NCI-H226 (cell line): Measurements from ENCODE around the gene ZDHHC16.

Source experiments
- DNase-seq: peaks from one replicate; pipeline ENCODE4 v3.0.0-alpha.2; 2015

Gene ZDHHC16

GRCh38 chr10:97482381-97482780 is 36.4 kb downstream of the ZDHHC16 start:
- no peak for DNase-seq

DNA sequence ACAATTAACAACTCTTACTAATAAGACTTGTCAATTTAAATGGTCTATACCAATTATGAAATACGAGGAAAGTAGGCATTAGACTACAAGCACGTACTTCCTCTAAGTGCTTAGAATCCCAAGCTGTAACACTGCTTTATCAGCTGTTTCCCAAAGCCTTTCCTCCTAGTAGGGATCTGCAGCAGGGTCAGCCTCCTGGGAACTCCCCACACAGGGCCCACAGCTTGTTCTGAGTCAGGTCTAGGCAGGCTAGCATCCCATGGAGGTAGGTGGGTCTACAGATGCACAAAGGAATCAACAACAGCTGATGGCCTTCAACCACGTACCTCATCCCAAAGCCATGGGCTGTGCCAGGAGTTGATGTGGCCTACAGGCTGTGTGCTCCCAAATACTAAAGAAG is 37.5 kb downstream of the ZDHHC16 start:
- no peak for DNase-seq

DNA sequence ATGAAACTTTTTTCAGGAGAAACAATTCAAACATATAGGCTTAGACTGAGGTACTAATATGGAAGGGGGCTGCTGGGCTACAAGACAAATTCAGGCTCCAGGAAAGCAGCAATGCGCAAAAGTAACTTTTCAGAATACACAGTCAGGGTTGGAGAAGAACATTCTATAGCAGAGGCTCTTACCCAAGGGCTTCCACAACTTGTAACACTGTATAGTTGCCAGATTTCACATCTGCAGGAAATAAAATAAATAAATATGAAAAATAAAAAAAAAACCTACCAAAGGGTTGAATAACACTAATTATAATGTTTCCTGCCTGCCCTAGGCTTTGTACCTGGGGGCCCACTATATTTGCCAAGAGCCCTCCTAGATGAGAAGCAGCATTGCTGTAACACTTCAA is 37.9 kb downstream of the ZDHHC16 start:
- no peak for DNase-seq

- DNase-seq, result no peak
Measured at GRCh38 chr10:97485647-97486281, 39.8 kb downstream of the ZDHHC16 start.

- no peak for DNase-seq
Measured at GRCh38 chr10:97490592-97490991, 44.6 kb downstream of the ZDHHC16 start.

DNA sequence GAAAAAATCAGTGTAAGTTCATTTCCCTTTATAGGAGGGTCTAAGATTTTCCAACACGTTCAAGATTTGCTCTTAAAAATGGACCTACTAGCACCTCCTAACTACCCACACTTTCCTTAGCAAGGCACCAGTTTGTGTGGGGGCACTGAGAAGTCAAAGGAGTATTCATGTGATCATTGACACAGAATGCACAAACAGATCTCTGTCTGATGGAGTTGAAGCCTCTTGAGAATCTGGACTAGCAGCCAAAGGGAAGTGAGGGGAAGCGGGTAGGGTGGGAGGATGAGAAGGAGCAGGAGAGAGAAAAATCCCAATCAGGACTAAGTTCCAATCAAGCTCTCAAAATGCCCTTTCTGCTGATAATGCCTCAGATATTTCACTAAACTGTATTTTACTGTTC is 48.2 kb downstream of the ZDHHC16 start:
- DNase-seq, result no peak

- no peak for DNase-seq
Measured at GRCh38 chr10:97494863-97495506, 49.0 kb downstream of the ZDHHC16 start.

GRCh38 chr10:97497572-97498075 is 51.6 kb downstream of the ZDHHC16 start:
- DNase-seq, result peak; percentile 90

DNA sequence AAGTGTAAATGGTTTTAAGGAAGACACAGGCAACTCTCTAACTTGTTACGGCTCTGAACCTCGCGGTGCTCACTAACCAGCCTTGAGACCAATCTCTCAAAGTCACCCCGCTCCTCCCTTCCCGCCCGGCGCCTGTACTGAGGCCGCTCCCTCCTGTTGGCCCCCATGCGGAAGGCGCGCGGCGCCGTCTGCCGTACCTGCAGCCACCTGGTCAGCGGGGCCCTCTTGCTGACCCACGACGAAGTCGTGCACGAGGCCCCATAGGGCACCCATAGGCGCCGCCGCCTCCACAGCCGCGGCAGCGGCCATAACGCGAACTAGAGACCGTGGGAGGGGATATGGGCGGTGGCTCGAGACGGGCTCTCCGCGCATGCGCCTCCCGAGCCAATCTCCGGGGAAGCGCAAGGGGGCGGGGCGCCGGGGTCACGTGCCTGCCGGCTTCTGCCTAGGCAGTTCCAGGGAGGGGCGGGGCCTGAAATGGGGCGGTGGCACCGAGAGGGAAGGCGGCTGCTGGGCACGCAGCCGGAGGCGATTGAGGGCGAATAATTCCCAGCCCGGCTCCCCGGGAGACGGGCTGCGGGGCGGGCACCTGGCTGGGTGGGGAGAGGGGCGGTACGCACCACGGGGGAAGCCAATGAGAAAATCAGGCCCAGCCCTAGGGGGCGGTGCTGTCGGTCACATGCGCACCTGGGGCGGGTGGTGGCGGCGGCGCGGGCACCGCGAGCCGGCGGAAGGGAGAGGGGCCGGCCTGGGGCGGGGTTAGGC is 52.3 kb downstream of the ZDHHC16 start, which contains the start of gene MMS19:
TSS of gene MMS19 (minus strand) at position 347 of the 765 bp plus-strand sequence. CDS start at position 309, 38 bp downstream.
- peak; percentile 95 for DNase-seq

- peak; percentile 41 for DNase-seq
Measured at GRCh38 chr10:97498841-97499560, 53.0 kb downstream of the ZDHHC16 start, which contains the start of gene UBTD1. Gene UBTD1, plus strand, starts transcription at chr10:97498924. Its CDS starts 280 bp downstream, at chr10:97499204.

DNA sequence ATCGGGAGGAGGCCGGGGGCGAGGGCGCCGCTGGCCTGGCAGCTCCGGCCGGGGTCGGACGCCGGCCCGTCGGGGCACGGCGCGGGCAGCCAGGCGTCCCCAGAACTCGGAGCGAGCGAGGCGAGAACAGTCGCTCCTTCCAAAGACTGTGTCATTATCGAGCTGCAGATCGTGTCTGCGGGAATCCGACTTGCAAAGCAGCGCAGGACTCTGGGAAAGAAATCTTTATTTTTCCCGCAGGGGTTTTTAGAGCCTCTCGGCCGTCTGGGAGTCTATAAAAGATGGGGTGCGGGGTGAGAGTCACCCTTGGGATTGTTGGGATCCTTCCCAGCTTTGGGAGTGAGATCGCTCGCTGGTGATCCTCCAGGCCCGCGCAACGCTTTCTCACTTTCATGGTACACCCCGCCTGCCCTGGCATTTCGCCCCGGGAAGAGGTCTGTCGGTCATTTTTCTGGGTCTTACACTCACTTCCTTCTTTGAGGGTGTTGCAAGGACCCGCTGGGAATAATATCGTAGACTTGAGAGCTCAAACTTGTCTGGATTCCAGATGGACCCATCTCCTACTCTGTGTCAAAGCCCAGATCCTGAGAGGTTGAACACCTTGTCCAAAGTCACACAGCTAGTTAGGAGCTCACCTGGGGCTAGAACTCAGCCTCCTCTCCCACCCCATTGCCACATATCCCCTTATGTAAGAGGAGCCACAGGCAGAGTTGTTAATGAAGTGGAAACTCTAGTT is 53.8 kb downstream of the ZDHHC16 start:
- DNase-seq, result peak; percentile 69

DNA sequence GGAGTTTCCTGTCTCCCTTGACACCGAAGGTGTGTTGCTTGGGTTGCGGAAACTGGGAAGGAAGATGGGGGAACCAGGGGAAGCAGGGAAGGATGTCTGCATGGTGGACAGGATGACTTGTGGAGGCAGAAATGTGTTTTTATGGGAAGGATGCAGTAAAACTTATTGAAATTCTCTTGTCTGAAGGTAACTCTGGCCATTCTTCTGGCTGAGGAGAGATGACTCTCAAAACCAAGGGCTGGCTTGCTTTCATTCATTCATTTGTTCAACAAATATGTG is 54.3 kb downstream of the ZDHHC16 start:
- DNase-seq, result no peak

GRCh38 chr10:97502916-97503315 is 56.9 kb downstream of the ZDHHC16 start:
- DNase-seq, result no peak

DNA sequence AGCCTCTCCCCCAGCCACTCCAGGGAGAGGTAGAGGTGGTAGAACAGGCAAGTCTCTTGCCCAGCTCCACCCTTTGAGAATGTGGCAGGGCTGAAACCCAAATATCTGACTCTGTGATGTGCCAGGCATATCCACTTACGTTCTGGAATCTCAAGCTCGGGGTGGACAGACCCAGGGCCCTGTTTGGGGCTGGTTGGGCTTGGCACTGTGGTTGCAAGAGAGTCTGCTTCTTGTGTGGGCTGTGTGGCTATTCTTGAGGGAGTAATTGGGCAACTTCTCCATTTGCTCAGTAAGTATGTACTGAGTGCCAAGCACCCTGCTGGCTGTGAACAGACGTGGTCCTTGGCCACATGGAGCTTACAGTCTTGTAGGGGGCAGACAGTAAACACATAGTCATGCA is 57.4 kb downstream of the ZDHHC16 start:
- no peak for DNase-seq

GRCh38 chr10:97505152-97505551 is 59.2 kb downstream of the ZDHHC16 start:
- no peak for DNase-seq

DNA sequence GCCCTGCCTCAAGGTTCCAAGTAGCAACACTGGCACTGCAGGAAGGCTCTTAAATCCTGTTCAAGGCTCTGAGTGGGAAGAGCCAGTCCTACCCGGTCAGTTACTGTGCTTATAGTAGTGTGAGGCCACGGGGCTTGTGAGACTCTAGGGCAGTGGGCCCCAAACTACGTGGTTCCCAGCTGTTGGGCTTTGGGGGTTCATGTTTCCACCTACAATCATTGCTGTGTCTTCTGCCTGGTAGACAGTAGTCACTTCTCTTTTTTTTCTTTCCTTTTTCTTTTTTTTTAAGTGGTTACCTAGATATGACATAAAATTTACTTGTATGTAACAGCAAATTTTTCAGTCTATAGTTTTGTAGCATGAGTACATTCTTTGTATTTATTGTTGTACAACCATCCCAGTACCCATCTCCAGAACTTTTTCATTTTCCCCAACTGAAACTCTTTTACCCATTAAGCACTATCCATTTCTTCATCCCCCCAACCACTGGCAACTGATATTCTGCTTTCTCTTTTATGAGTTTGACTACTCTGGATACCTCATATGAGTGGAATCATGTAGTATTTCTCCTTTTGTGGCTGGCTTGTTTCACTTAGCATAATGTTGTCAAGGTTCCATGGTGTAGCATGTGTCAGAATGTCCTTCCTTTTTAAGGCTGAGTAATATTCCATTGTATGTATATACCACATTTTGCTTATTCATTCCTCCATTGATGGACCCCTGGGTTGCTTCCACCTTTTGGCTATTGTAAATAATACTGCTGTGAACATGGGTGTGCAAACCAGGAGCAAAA is 60.4 kb downstream of the ZDHHC16 start:
- no peak for DNase-seq
